ENCODE measurements around the gene CXCL3.

GRCh38 chr4:74005528-74005927, 33.0 kb downstream of the CXCL3 start:
- TF ChIP-seq CTCF (IDR thresholded peaks at IDR 0.05) (no peak), POLR2A (IDR thresholded peaks at IDR 0.05) (no peak), POLR2AphosphoS5 (IDR thresholded peaks at IDR 0.05; ENCODE audit: insufficient read depth in 1 of 2, low read depth in 1 of 2) (no peak)
